ENCODE data around the gene GSTM3.

GSTM3 gene

GRCh38 chr1:109719337-109719837, 21.5 kb downstream of the GSTM3 start:
- no peak for TF ChIP-seq CTCF (IDR thresholded peaks at IDR 0.05; ENCODE audit: low read depth, low read length)
- no peak for DNase-seq (ENCODE audit: extremely low read depth, low read depth)

GRCh38 chr1:109718495-109718894, 22.3 kb downstream of the GSTM3 start:
- no peak for TF ChIP-seq CTCF (IDR thresholded peaks at IDR 0.05; ENCODE audit: low read depth, low read length)
- DNase-seq (ENCODE audit: extremely low read depth, low read depth), result no peak

GRCh38 chr1:109717729-109718128, 23.1 kb downstream of the GSTM3 start:
- no peak for TF ChIP-seq CTCF (IDR thresholded peaks at IDR 0.05; ENCODE audit: low read depth, low read length)

GRCh38 chr1:109716570-109717090, 24.2 kb downstream of the GSTM3 start:
- no peak for DNase-seq (ENCODE audit: extremely low read depth, low read depth)
- no peak for TF ChIP-seq CTCF (IDR thresholded peaks at IDR 0.05; ENCODE audit: low read depth, low read length)

More at GRCh38 chr1:109717729-109718128, 23.1 kb downstream of the GSTM3 start:
- DNase-seq (ENCODE audit: extremely low read depth, low read depth), result no peak

GRCh38 chr1:109716121-109716520, 24.7 kb downstream of the GSTM3 start:
- no peak for TF ChIP-seq CTCF (IDR thresholded peaks at IDR 0.05; ENCODE audit: low read depth, low read length)

GRCh38 chr1:109714661-109715372, 26.0 kb downstream of the GSTM3 start:
- no peak for TF ChIP-seq CTCF (IDR thresholded peaks at IDR 0.05; ENCODE audit: low read depth, low read length)
- DNase-seq (ENCODE audit: extremely low read depth, low read depth), result no peak

More at GRCh38 chr1:109716121-109716520, 24.7 kb downstream of the GSTM3 start:
- no peak for DNase-seq (ENCODE audit: extremely low read depth, low read depth)

GRCh38 chr1:109713636-109714035, 27.2 kb downstream of the GSTM3 start:
- TF ChIP-seq CTCF (IDR thresholded peaks at IDR 0.05; ENCODE audit: low read depth, low read length), result no peak
- no peak for DNase-seq (ENCODE audit: extremely low read depth, low read depth)

Data from AG09319 (cell line).